ENCODE data around the gene EMC7.
A peak's percentile ranks its signal among the peaks of the same experiment; 100 is the strongest.

Gene EMC7

DNA sequence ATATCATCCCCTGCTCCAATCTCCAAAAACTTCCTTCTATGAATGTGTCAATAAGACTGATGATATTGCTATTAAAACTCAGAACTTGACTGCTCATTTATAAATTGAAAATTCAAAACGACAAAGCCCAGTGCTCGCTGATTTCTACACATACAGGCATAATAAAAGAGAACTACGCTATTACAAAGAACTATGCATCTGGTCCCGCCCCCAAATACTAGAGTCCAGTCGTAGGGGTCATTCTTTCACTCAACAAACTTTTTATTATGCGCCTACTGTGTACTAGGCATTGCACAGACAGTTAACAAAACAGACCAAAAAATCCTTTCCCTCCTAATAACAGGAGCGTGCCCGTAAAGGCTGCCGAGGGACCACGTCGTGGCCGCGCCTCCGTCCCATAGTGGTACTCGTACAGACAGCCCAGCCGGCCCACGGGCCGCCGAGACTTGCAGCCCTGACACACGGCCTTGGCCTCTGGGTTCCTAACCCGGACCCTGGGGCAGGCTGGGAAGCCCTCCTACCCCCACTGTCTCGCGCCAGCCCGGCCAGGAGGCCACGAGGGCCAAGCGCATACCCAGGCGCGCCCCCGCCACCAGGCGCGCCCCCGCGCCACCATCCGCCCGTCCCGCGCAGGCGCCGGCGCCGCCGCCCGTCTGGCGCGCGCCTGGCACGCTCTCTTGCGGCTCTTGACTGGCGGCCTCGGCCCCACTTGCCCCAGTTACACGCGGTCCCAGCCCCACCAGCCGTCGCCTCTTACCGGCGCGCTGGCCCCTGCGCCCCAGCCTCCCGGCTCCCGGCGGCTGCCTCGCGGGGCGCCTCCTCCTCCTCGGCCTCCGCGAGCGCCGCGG, 63.4 kb downstream of the EMC7 start:
- peak; percentile 40 to 72 (median 47) for DNase-seq
